ENCODE measurements around the gene COPZ2. TPM values are rescaled to one million over a fixed set of nuclear protein-coding genes. Genes with fewer than 3 reads are reported as not detected.

The COPZ2 gene
- total and polyA plus RNA-seq, 9 of the 15 experiments (the other 6 are each of a cell fraction or from before 2014, with no cell fraction given) = 0.22 to 0.49 TPM; not detected in 7

DNA sequence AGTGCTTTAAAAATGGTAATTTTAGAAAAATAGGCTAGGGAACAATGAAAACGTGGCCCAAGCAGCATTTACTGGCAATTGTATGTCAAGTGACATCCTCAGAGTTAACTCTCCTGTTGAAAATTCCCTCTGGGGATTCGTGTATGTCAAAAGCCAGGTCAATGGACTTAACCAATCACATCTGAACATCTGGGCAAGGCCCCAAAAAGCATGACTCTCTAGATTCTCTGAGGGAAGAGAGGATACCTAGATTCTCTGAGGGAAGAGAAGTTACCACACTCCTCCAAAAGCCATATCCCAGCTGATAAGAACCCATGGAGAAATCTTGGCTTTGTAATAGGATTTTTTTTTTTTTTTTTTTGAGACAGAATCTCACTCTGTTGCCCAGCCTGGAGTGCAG lies 34.1 kb upstream of the COPZ2 start:
- 28% methylated on average over 2 of the region's 2 CpGs for WGBS (ENCODE audit: insufficient coverage, low coverage, missing lambda C conversion rate)
- Histone ChIP-seq H3K27ac (ENCODE audit: extremely low read depth, low read depth, low read length) (no peak overlapping the region), H2AFZ (ENCODE audit: low read depth, low read length) (no peak overlapping the region), H3K4me2 (ENCODE audit: insufficient read depth, low read length) (no peak overlapping the region), H4K20me1 (replicated peaks; ENCODE audit: control insufficient read depth, insufficient read depth, low read length) (no peaks in the 10 kb centered on the region), H3K36me3 (ENCODE audit: control insufficient read depth, insufficient read depth, low read length) (peaks cover 77% of the 10 kb centered on the region), H3K4me3 (no peak overlapping the region), H3K9ac (ENCODE audit: insufficient read depth in 1 of 2, low read depth in 2 of 2, low read length in 2 of 2) (no peak overlapping the region), H3K4me1 (replicated peaks in 1 of 2; ENCODE audit: control insufficient read depth in 2 of 2, insufficient read depth in 2 of 2, low read length in 2 of 2) (no peaks in the 10 kb centered on the region), H3K9me1 (ENCODE audit: control insufficient read depth, insufficient read depth, low read length) (no peaks in the 10 kb centered on the region), H3K79me2 (ENCODE audit: control insufficient read depth, insufficient read depth, low read length) (no peaks in the 10 kb centered on the region), H3K27me3 (ENCODE audit: control insufficient read depth in 2 of 2, insufficient read depth in 2 of 2, low read length in 2 of 2) (no peaks in the 10 kb centered on the region), H3K9me3 (replicated peaks; ENCODE audit: control insufficient read depth, insufficient read depth, low read depth, low read length) (no peaks in the 10 kb centered on the region)
- intact Hi-C loops (cut with micrococcal nuclease) (no loop called here), in situ Hi-C loops (cut with MboI) (no loop called here)
- ATAC-seq (no peak), FAIRE-seq (no peak), DNase-seq (ENCODE audit: extremely low read depth in 1 of 4, low spot score in 3 of 4) (no peak)
- no TSS peak for BruUV-seq (replicated peaks)
- POLR2A ChIA-PET = interaction anchor here (0.6 to 1.6 kb wide), 4 partner anchors 12 to 53 kb away, joined by 3 to 7 read pairs (median 4); no protein-coding TSS in a partner anchor
- CTCF ChIA-PET (ENCODE audit: low intra/inter-chr PET ratio) = no interaction called here
- TF ChIP-seq, protein P1, sequence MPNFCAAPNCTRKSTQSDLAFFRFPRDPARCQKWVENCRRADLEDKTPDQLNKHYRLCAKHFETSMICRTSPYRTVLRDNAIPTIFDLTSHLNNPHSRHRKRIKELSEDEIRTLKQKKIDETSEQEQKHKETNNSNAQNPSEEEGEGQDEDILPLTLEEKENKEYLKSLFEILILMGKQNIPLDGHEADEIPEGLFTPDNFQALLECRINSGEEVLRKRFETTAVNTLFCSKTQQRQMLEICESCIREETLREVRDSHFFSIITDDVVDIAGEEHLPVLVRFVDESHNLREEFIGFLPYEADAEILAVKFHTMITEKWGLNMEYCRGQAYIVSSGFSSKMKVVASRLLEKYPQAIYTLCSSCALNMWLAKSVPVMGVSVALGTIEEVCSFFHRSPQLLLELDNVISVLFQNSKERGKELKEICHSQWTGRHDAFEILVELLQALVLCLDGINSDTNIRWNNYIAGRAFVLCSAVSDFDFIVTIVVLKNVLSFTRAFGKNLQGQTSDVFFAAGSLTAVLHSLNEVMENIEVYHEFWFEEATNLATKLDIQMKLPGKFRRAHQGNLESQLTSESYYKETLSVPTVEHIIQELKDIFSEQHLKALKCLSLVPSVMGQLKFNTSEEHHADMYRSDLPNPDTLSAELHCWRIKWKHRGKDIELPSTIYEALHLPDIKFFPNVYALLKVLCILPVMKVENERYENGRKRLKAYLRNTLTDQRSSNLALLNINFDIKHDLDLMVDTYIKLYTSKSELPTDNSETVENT (CRISPR knock-in tag; IDR thresholded peaks at IDR 0.05) = no peak
- TF ChIP-seq XRCC3 (IDR thresholded peaks at IDR 0.05) (no peak), MTA1 (IDR thresholded peaks at IDR 0.05; ENCODE audit: borderline replicate concordance) (no peak), ZNF311 (CRISPR knock-in tag; IDR thresholded peaks at IDR 0.05) (no peak), EHMT2 (IDR thresholded peaks at IDR 0.05) (no peak), ZNF41 (CRISPR knock-in tag; conservative IDR thresholded peaks at IDR 0.05) (no peak)
- TF ChIP-seq, protein P2, sequence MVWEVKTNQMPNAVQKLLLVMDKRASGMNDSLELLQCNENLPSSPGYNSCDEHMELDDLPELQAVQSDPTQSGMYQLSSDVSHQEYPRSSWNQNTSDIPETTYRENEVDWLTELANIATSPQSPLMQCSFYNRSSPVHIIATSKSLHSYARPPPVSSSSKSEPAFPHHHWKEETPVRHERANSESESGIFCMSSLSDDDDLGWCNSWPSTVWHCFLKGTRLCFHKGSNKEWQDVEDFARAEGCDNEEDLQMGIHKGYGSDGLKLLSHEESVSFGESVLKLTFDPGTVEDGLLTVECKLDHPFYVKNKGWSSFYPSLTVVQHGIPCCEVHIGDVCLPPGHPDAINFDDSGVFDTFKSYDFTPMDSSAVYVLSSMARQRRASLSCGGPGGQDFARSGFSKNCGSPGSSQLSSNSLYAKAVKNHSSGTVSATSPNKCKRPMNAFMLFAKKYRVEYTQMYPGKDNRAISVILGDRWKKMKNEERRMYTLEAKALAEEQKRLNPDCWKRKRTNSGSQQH (CRISPR knock-in tag; IDR thresholded peaks at IDR 0.05) = no peak

Measured in K562 (cell line).